Left lobe of liver (tissue), 2 donors: Measurements from ENCODE around the gene RGS6. TPM values are rescaled to one million over a fixed set of nuclear protein-coding genes. Genes with fewer than 3 reads are reported as not detected.

ENCODE experiments used
- ATAC-seq: fragments of 200-7000 bp; cut with Tn5 transposase; one replicate; pipeline ENCODE4 v1.9.1; 2020; ENCODE audit warnings: mild to moderate bottlenecking, moderate library complexity
- DNase-seq: peaks from one replicate; pipeline ENCODE4 v3.0.0-alpha.2; 2020; ENCODE audit warnings: low spot score
- total RNA-seq: library from RNA; stranded (reverse); gene quantifications from one replicate; pipeline ENCODE4 v1.2.1, GENCODE V29; 2021
- donor health status: DM: no; HTN: no; CAD: no; lungs with moderate emphysema.
- donor health status: DM: no; HTN: yes; CAD: no.

The RGS6 gene
- total RNA-seq, 1 donor from 2014 or later = not detected

- DNase-seq (peak; percentile 29), ATAC-seq (no peak)
Observed at GRCh38 chr14:72614891-72615415, 682.7 kb downstream of the RGS6 start.

- ATAC-seq (no peak), DNase-seq (no peak)
Observed at GRCh38 chr14:72615451-72616121, 683.4 kb downstream of the RGS6 start.
